AG04449 (cell line): ENCODE measurements around the gene CRLF1.
"Not testable (repeated sequence)": the region's sequence is repeated elsewhere in the genome, so short reads cannot be mapped to it uniquely, and the experiment has no call there.

Experiments
- CTCF ChIA-PET: fragments of 350-600 bp; formaldehyde crosslinking; extraction: SDS; loops from one replicate; lab custom pipeline; 2021; ENCODE audit warnings: antibody characterized with exemption; lab: Yijun Ruan, JAX
- POLR2A ChIA-PET: fragments of 400-600, 350-600 bp; formaldehyde crosslinking; extraction: SDS; loops from one replicate; lab custom pipeline; 2020; ENCODE audit warnings: antibody characterized with exemption, inconsistent platforms; lab: Yijun Ruan, JAX
- DNase-seq: peaks from one replicate; pipeline ENCODE4 v3.0.0-alpha.2; 2010; ENCODE audit warnings: low read depth, low spot score
- H3K4me3 ChIP-seq: 2 replicates; pipeline ENCODE4 v1.5.1; 2011; ENCODE audit warnings: low read depth, mild to moderate bottlenecking, control low read depth, low read length
- TF ChIP-seq, protein P1 (sequence below): IDR thresholded peaks from one replicate; pipeline ENCODE4 v1.5.1; 2011; ENCODE audit warnings: mild to moderate bottlenecking, moderate library complexity, low read length, control low read depth, inconsistent platforms; ENCODE audit not compliant: insufficient read depth; ENCODE audit errors: missing control alignments

CRLF1 gene

DNA sequence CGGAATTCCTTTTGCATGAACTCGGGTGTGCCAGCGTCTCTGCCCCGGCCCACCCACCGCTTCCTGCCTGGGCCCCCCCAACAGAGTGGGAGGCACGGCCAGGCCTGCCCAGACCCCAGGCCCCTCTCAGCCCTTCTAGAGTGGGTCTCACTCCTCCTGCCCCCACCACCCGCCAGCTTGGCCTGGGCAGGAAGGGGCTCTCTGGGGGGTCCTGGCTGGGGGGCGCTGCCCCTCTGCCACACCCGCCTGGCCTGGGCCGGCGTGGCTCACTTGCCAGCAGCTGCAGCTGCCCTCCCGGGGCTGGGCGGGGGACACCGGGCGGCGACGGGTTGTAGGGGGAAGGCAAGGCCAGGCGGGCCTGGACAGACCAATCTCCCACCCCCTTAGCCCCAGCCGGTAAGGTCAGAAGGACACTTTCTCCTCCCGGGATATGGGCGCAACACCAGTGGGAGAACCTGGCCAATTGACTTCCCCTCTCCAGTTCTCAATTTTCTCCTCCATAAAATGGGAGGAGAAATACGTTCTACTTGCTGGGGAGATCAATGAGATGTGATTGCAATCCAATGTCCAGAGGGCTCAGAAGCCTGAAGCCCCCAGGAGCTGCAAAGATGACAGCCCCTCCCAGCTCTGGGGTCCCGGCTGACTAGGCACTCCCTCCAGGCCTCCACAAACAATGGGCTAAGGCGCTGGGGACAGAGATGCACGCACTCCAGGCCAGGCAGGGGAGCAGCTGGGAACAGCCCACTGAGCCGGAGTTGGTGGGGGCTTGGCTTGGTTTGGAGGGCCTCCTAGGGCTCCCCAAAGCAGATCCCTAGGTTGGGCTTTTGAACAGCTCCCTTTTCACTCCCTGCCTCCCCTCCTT lies 2.4 kb downstream of the CRLF1 start:
- TF ChIP-seq, protein P1, sequence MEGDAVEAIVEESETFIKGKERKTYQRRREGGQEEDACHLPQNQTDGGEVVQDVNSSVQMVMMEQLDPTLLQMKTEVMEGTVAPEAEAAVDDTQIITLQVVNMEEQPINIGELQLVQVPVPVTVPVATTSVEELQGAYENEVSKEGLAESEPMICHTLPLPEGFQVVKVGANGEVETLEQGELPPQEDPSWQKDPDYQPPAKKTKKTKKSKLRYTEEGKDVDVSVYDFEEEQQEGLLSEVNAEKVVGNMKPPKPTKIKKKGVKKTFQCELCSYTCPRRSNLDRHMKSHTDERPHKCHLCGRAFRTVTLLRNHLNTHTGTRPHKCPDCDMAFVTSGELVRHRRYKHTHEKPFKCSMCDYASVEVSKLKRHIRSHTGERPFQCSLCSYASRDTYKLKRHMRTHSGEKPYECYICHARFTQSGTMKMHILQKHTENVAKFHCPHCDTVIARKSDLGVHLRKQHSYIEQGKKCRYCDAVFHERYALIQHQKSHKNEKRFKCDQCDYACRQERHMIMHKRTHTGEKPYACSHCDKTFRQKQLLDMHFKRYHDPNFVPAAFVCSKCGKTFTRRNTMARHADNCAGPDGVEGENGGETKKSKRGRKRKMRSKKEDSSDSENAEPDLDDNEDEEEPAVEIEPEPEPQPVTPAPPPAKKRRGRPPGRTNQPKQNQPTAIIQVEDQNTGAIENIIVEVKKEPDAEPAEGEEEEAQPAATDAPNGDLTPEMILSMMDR = no peak
- ChIA-PET CTCF (interaction anchor here (0.7 to 2.9 kb wide), 5 partner anchors 9 to 243 kb away, joined by 3 to 10 read pairs (median 8); no protein-coding TSS in a partner anchor), POLR2A (no interaction called here)
- H3K4me3 ChIP-seq = no peak overlapping the region
- DNase-seq = no peak

DNA sequence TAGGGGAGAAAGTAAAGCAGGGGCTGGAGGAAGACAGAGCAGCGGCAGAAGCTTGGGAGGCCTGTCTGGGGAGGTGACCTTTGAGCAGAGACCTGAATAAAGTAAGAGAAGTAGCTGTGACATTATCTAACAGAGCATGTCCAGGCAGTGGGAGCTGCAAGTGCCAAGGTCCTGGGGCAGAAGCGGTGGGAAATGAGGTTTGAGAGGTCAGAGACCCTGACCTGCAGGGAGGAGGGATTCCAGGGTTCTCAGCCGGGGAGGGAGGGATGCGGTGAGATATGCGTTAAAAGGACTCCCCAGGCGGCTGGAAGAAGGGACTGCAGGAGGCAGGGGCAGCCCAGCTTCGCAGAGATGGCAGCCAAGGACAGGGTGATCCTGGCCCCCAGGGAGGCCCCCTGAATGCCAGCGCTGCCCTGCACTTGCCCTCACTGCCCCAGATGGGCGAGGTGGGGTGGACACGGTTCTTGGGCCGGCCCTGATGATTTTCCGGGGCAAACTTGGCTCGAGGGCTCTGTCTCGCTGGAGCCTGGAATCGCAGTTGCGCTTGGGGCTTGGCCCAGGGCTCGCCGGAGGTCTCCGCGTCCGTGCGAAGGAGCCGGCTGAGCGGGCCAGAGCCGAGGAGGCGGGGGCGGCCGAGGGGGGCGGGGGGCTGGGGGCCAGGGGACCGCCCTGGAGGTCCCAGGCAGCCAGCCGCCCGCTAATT lies 3.2 kb downstream of the CRLF1 start:
- POLR2A ChIA-PET = no interaction called here
- TF ChIP-seq, protein P1 = no peak
- no peak for DNase-seq
- CTCF ChIA-PET = interaction anchor here (2.9 kb wide), 1 partner anchor 11 kb away, joined by 10 read pairs; no protein-coding TSS in a partner anchor
- no peak overlapping the region for H3K4me3 ChIP-seq

DNA sequence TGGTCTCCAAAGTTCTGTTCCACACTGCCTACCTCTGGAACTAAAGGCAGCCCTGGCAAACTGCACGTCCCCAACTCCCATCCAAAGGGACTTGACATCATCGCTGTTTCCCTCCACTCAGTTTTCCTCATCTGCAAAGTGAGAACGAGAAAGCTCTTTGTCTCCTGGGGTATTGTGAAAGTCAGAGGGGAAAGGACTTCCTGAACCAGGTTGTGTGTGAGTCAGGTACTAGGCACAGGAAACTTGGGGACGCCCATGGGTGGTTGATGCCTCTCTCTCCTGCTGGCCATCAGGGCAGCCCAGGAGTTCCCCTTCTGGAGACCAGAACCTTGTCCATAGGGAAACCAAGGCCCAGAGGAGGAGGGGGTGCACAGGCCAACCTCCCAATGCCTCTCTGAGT lies 4.7 kb downstream of the CRLF1 start:
- TF ChIP-seq, protein P1 = no peak
- no peak overlapping the region for H3K4me3 ChIP-seq
- CTCF ChIA-PET = interaction anchor here (2.9 kb wide), 1 partner anchor 10 kb away, joined by 10 read pairs; no protein-coding TSS in a partner anchor
- DNase-seq = no peak
- POLR2A ChIA-PET = no interaction called here

DNA sequence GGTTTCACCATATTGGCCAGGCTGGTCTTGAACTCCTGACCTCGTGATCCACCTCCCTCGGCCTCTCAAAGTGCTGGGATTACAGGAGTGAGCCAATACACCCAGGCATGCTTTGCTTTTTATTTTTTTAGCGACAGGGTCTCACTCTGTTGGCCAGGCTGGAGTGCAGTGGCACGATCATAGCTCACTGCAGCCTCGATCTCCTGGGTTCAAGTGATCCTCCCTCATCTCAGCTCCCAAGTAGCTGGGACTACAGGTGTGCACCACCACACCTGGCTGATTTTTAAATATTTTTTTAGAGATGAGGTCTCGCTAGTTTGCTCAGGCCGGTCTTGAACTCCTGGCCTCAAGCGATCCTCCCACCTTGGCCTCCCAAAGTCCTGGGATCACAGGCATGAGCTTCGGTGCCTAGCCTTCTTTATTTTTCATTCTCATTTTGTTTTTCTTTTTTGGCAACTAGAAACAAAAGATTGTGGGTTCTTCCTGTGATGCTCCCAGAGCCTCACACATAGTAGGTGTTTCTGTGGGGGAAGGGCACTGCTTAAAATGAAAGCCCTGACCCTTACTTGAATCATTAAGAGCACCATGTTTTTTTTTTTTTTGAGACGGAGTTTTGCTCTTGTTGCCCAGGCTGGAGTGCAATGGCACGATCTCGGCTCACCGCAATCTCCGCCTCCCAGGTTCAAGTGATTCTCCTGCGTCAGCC lies 5.8 kb downstream of the CRLF1 start:
- H3K4me3 ChIP-seq, POLR2A ChIA-PET, DNase-seq: not testable (repeated sequence)
- CTCF ChIA-PET = interaction anchor here (1.4 kb wide), 1 partner anchor 246 kb away, joined by 5 read pairs; no protein-coding TSS in a partner anchor

DNA sequence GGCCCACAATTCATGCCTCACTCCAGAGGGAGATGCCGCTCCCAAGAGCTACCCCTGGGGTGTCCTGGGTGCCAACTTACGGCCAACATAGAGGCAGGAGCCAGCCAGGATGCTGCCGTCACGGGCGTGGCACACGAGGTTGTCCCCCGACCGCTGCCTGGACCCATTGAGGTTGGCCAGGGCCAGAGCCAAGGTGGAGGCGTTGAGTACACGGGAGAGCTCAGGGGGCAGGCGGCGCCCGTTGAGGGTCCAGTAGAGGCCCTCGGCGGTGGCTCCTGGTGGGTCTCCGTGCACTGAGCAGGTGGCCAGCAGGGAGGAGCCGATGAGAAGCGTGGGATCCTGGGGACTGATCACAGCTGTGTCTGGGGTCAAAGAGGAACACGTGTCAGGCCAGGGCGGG lies 7.1 kb downstream of the CRLF1 start:
- TF ChIP-seq, protein P1 = no peak
- no peak overlapping the region for H3K4me3 ChIP-seq
- CTCF ChIA-PET = interaction anchor here (1.2 to 15.9 kb wide), 2 partner anchors 12 to 247 kb away, joined by 3 to 286 read pairs; no protein-coding TSS in a partner anchor
- DNase-seq = no peak
- POLR2A ChIA-PET = no interaction called here

DNA sequence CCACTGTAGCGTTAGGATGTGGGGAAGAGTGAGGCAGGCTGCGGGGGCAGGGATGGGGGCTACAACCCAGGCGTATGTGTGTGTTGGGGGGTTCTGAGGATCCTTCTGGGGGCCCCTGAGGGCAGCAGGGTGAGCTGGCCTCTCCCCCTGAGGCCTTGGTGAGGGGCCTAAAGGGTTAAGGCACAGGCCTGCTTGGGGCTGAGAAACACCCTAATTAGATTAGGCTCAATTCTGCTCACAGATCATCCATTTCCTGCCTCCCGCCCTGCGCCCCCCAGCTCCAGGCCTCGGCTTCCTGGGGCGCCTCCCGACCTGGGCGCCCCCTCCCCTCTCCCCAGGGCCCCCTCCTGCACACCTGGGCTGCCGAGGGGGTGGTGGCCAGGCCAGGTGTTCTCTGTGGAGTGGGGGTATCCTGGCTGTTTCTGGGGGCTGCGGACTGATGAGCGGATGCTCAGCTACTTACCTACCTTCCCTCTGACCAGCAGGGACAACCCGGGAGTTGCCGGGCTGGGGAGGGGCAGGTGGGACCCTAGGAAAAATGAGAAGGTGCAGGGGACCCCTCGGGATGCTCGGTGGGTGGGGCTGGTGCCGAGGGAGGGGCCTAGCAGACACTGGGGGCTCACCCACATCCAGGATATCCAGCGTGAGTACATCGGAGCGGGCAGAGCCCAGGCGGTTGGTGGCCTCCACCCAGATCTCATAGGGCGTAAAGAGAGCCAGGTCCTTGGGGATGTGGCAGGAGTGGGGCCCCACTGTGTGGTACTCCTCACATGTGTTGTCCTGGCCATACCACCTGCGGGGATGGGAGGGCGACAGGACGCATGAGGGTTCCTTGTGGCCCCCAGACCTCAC lies 8.6 kb downstream of the CRLF1 start:
- POLR2A ChIA-PET = no interaction called here
- CTCF ChIA-PET = interaction anchor here (0.8 to 15.9 kb wide), 3 partner anchors 8 to 248 kb away, joined by 3 to 286 read pairs (median 4); partner anchors contain the start of gene REX1BD
- no peak overlapping the region for H3K4me3 ChIP-seq
- TF ChIP-seq, protein P1 = no peak
- no peak for DNase-seq
